Measurements from ENCODE around the gene LRRC66.

The LRRC66 gene

DNA sequence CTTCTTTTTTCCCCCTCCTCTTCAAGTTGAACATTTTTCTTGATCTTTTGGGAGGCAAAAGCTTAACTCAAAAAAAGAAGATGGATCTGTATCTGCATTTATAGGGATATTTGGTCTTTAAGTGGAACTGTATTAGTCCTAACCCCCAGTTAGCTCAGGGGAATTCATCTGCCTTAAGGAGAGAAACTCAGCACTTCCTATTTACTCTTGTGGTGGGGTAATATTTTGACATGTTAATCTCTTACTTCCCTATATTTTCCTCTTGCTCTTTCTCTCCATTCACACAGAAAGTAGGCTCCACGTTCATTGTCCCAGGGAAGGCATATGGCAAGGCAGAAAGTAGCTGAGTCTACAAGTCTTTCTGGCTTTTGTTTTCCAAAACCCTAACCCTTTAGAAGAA, 5.3 kb downstream of the LRRC66 start:
- no peak for DNase-seq (ENCODE audit: low spot score)
- TF ChIP-seq, protein P1, sequence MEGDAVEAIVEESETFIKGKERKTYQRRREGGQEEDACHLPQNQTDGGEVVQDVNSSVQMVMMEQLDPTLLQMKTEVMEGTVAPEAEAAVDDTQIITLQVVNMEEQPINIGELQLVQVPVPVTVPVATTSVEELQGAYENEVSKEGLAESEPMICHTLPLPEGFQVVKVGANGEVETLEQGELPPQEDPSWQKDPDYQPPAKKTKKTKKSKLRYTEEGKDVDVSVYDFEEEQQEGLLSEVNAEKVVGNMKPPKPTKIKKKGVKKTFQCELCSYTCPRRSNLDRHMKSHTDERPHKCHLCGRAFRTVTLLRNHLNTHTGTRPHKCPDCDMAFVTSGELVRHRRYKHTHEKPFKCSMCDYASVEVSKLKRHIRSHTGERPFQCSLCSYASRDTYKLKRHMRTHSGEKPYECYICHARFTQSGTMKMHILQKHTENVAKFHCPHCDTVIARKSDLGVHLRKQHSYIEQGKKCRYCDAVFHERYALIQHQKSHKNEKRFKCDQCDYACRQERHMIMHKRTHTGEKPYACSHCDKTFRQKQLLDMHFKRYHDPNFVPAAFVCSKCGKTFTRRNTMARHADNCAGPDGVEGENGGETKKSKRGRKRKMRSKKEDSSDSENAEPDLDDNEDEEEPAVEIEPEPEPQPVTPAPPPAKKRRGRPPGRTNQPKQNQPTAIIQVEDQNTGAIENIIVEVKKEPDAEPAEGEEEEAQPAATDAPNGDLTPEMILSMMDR (IDR thresholded peaks at IDR 0.05; ENCODE audit: extremely low read depth, missing control alignments), result no peak

DNA sequence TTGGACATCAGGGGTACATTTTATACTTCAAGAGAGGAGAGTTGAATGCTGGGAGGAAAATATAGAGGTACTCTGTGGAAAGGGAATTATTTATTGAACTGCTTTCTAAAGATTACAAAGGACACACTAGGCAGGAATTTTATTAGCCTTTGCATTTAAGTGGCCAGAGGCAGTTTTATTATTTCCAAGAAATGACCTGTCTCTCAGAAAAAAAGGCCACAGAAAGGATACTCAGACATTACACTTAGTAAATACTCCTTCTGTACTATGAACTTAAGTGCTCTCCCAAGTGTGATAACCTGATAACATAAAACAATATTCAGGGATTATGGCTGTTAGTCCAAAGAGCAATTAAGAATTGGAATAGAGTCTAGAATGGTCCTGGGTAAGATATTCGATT, 7.5 kb downstream of the LRRC66 start:
- DNase-seq (ENCODE audit: low spot score), result no peak
- TF ChIP-seq, protein P1 (IDR thresholded peaks at IDR 0.05; ENCODE audit: extremely low read depth, missing control alignments), result no peak

DNA sequence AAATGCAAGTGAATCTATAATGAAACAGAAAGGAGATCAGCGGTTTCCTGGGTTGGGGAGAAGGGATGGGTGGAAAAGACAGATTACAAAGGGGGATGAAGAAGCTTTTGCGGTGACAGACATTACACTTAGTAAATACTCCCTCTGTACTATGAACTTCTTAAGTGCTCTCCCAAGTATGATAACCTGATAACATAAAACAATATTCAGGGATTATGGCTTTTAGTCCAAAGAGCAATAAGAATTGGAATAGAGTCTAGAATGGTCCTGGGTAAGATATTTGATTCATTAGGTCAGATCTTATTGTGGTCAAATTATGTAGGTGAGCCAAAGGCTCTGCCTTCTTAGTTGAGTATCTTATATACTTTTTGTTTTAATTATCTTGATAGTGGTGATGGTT, 9.2 kb downstream of the LRRC66 start:
- TF ChIP-seq, protein P1 (IDR thresholded peaks at IDR 0.05; ENCODE audit: extremely low read depth, missing control alignments), result no peak
- no peak for DNase-seq (ENCODE audit: low spot score)

DNA sequence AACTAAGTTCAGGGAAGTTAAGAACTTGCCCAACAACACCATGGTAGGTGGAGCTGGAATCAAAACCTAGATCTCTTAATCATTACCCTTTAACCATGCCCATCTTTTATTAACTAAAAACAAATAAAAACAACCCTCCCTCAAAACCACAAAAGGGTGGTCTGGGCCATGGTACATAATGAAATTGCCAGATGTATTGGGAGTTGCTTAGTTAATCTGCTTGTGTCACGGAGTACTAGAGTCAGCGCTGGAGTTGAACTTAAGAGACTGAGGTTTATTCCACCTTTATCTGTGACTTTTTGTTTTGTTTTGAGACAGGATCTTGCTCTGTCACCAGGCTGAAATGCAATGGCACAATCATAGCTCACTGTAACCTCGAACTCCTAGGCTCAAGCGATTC, 13.3 kb downstream of the LRRC66 start:
- TF ChIP-seq, protein P1 (IDR thresholded peaks at IDR 0.05; ENCODE audit: extremely low read depth, missing control alignments), result no peak

DNA sequence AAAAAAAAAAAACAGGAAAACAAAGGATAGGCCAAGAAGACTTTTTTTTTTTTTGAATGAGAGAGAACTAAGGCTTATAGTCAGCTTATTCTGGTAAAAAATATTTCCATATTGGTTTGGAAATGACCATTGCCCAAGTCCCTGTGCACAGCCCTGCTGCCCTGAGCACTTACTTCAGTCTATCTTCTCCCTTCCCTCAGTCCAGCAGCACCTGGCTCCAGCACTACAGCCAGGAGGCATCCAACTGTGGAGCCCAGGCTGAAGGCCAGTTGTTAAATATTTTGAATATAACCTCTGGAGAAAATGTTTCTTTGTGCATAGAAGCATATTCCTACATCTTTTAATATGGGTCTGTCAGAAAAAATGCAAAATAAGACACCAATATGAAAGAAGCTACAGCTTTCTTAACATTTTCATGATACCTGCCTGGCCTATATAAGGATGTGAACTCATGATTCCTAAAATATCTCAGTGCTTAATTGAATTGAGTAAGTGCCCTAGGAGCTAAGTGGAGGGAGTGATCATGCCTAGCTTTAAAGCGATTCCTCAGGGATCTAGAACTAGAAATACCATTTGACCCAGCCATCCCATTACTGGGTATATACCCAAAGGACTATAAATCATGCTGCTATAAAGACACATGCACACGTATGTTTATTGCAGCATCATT, 14.4 kb downstream of the LRRC66 start:
- no peak for DNase-seq (ENCODE audit: low spot score)
- TF ChIP-seq, protein P1 (IDR thresholded peaks at IDR 0.05; ENCODE audit: extremely low read depth, missing control alignments), result no peak

More for the DNA sequence above, 13.3 kb downstream of the LRRC66 start:
- no peak for DNase-seq (ENCODE audit: low spot score)

DNA sequence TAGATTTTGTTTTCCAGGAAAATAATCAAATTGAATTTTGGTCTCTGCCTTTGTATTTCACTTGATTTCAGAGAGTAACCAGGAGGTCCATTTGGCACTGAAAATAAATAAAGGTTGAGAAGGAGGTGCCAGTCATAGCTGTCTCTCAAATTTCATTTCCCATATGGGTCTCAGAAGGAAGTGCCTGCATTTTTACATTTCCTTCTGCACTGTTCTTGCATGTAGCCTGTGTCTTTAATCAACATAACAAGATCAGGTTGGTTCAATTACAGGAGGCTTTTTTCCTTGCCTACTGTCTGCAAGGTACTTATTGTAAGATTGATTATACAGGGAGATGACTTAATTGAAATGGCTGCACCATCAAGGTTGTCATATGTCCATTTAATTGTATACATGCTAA, 15.7 kb downstream of the LRRC66 start:
- TF ChIP-seq, protein P1 (IDR thresholded peaks at IDR 0.05; ENCODE audit: extremely low read depth, missing control alignments), result no peak
- DNase-seq (ENCODE audit: low spot score), result no peak

DNA sequence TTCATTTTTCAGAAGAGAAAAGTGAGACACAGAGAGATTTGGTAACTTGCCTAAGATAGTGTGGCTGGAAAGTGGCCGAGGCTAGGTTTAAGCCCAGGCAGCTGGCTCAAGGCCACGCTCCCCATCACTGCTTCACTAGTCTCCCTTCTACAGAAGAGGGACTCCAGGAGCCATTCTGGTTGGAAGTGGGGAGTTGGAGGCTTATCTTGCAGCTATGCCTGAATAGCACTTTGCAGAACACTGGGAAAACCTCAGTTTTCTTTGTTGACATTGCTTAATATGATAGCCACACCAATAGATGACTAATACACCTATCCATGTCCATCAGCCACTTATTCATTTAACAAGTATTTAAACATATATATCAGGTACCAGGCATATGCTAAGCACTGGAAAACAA, 18.5 kb downstream of the LRRC66 start:
- DNase-seq (ENCODE audit: low spot score), result no peak
- TF ChIP-seq, protein P1 (IDR thresholded peaks at IDR 0.05; ENCODE audit: extremely low read depth, missing control alignments), result no peak
